A549 (cell line): ENCODE results near the gene RAB40A. TPM values are rescaled to one million over a fixed set of nuclear protein-coding genes. Genes with fewer than 3 reads are reported as not detected.

ENCODE experiments used
- ATAC-seq, 2 experiments: fragments of 200-7000 bp in 1 of 2; fragments of >200 bp in 1 of 2; cut with Nextera tagmentation in 1 of 2; cut with Tn5 transposase in 1 of 2; 3 replicates each; pipeline versions ENCODE4 v1.8.0 to v1.9.1; 2018 to 2020; ENCODE audit warnings: mild to moderate bottlenecking in 1 of 2, moderate library complexity in 1 of 2
- CTCF ChIA-PET: fragments of 300-600 bp; sonication (Branson Sonifier 250); formaldehyde crosslinking; extraction: SDS; loops from one replicate; lab custom pipeline; 2021; ENCODE audit warnings: antibody characterized with exemption, inconsistent platforms; lab: Yijun Ruan, JAX
- POLR2A ChIA-PET: fragments of 350-600 bp; formaldehyde crosslinking; extraction: SDS; loops from one replicate; lab custom pipeline; 2021; ENCODE audit warnings: antibody characterized with exemption, inconsistent platforms; lab: Yijun Ruan, JAX
- DNase-seq, 2 experiments: peaks; one replicate each; pipeline versions ENCODE4 v3.0.0 to v3.0.0-alpha.2; 2011 to 2016; ENCODE audit warnings: low read depth in 1 of 2, low spot score in 1 of 2
- FAIRE-seq: peaks from 2 replicates; lab custom pipeline; 2011; peaks lifted over from hg19 to GRCh38; lab: Jason Lieb, UNC
- H3K27ac ChIP-seq, 2 experiments: fragments of >200 bp; sonication (Bioruptor Twin); formaldehyde crosslinking; 3 replicates each; pipeline ENCODE4 v1.5.1; 2016 to 2017
- H3K4me1 ChIP-seq: fragments of >200 bp; sonication (Bioruptor Twin); formaldehyde crosslinking; 3 replicates; pipeline ENCODE4 v1.6.1; 2016
- H3K4me2 ChIP-seq: fragments of >200 bp; sonication (Bioruptor Twin); formaldehyde crosslinking; 3 replicates; pipeline ENCODE4 v1.6.1; 2016
- H3K4me3 ChIP-seq: fragments of >200 bp; sonication (Bioruptor Twin); formaldehyde crosslinking; 3 replicates; pipeline ENCODE4 v1.5.1; 2016
- H3K9me3 ChIP-seq: fragments of >200 bp; sonication (Bioruptor Twin); formaldehyde crosslinking; 3 replicates; pipeline ENCODE4 v1.6.1; 2016
- CBX2 ChIP-seq: fragments of 200-600 bp; sonication (generic); IDR thresholded peaks from 2 replicates; pipeline ENCODE4 v1.6.1; 2016; ENCODE audit warnings: low read depth, mild to moderate bottlenecking, borderline replicate concordance
- CBX8 ChIP-seq: fragments of 200-600 bp; sonication (generic); IDR thresholded peaks from 2 replicates; pipeline ENCODE4 v1.6.1; 2016
- CEBPB ChIP-seq, 2 experiments: fragments of >200 bp in 1 of 2; sonication (Bioruptor Twin) in 1 of 2; formaldehyde crosslinking in 1 of 2; IDR thresholded peaks; 2 replicates each; pipeline ENCODE4 v1.6.1; 2012 to 2016
- CHD2 ChIP-seq: fragments of 150-350 bp; IDR thresholded peaks from 2 replicates; pipeline ENCODE4 v1.6.1; 2014; ENCODE audit warnings: low read length; ENCODE audit not compliant: partially characterized antibody
- EHF ChIP-seq: fragments of 250-450 bp; sonication (Bioruptor Pico); IDR thresholded peaks from 2 replicates; pipeline ENCODE4 v1.5.0; 2020; ENCODE audit warnings: mild to moderate bottlenecking
- EP300 ChIP-seq, 2 experiments: fragments of >200 bp; sonication (Bioruptor Twin); formaldehyde crosslinking; IDR thresholded peaks; 2 replicates in 1 of 2; 3 replicates in 1 of 2; pipeline ENCODE4 v1.6.1; 2016 to 2017
- ESRRA ChIP-seq: fragments of 150-350 bp; IDR thresholded peaks from 2 replicates; pipeline ENCODE4 v1.6.1; 2014; ENCODE audit warnings: mild to moderate bottlenecking, low read length, borderline replicate concordance
- FOSB ChIP-seq: fragments of 250-450 bp; sonication (Bioruptor Pico); IDR thresholded peaks from 2 replicates; pipeline ENCODE4 v1.5.0; 2020; ENCODE audit warnings: mild to moderate bottlenecking, moderate library complexity
- FOSL2 ChIP-seq, 2 experiments: fragments of 450-650 bp in 1 of 2; fragments of >200 bp in 1 of 2; sonication (Bioruptor Twin) in 1 of 2; formaldehyde crosslinking; IDR thresholded peaks; 2 replicates each; pipeline versions ENCODE4 v1.5.0 to v1.6.1; 2016 to 2020; ENCODE audit warnings: mild to moderate bottlenecking in 1 of 2, moderate library complexity in 1 of 2
- FOXS1 ChIP-seq: fragments of 250-450 bp; sonication (Bioruptor Pico); IDR thresholded peaks from 2 replicates; pipeline ENCODE4 v1.5.0; 2020; ENCODE audit warnings: mild to moderate bottlenecking, moderate library complexity
- GATA3 ChIP-seq: IDR thresholded peaks from 2 replicates; pipeline ENCODE4 v1.6.1; 2012; ENCODE audit warnings: borderline replicate concordance
- HDAC2 ChIP-seq: fragments of 200-600 bp; sonication (generic); IDR thresholded peaks from 2 replicates; pipeline ENCODE4 v1.6.1; 2016
- HOXA7 ChIP-seq: fragments of 250-450 bp; sonication (Bioruptor Pico); IDR thresholded peaks from 2 replicates; pipeline ENCODE4 v1.5.0; 2020; ENCODE audit warnings: mild to moderate bottlenecking, moderate library complexity
- HOXB13 ChIP-seq: fragments of 250-450 bp; sonication (Bioruptor Pico); IDR thresholded peaks from 2 replicates; pipeline ENCODE4 v1.5.0; 2020; ENCODE audit warnings: low read depth, mild to moderate bottlenecking, moderate library complexity
- JUNB ChIP-seq: fragments of >200 bp; sonication (Bioruptor Twin); formaldehyde crosslinking; IDR thresholded peaks from 2 replicates; pipeline ENCODE4 v1.6.1; 2016
- NFE2L2 ChIP-seq: fragments of 150-350 bp; conservative IDR thresholded peaks from 2 replicates; pipeline ENCODE4 v1.6.1; 2014; ENCODE audit warnings: low read length
- NPAS2 ChIP-seq: fragments of 250-450 bp; sonication (Bioruptor Pico); IDR thresholded peaks from 2 replicates; pipeline ENCODE4 v1.8.0; 2022; ENCODE audit warnings: mild to moderate bottlenecking, moderate library complexity, borderline replicate concordance
- PBX3 ChIP-seq: IDR thresholded peaks from 2 replicates; pipeline ENCODE4 v1.6.1; 2012
- POLR2A ChIP-seq: IDR thresholded peaks from 2 replicates; pipeline ENCODE4 v1.6.1; 2012; ENCODE audit warnings: mild to moderate bottlenecking, low read length
- RAD21 ChIP-seq, 2 experiments: fragments of >200 bp in 1 of 2; sonication (Bioruptor Twin) in 1 of 2; formaldehyde crosslinking in 1 of 2; IDR thresholded peaks in 1 of 2; conservative IDR thresholded peaks in 1 of 2; 2 replicates in 1 of 2; 3 replicates in 1 of 2; pipeline ENCODE4 v1.6.1; 2012 to 2018; ENCODE audit warnings: inconsistent platforms in 1 of 2
- RCOR1 ChIP-seq: fragments of 150-350 bp; IDR thresholded peaks from 2 replicates; pipeline ENCODE4 v1.6.1; 2014; ENCODE audit warnings: antibody characterized with exemption, low read length, low read depth
- RFX5 ChIP-seq: fragments of 450-650 bp; IDR thresholded peaks from 2 replicates; pipeline ENCODE4 v1.7.1; 2014; ENCODE audit warnings: antibody characterized with exemption, mild to moderate bottlenecking, moderate library complexity
- SREBF2 ChIP-seq: fragments of 450-650 bp; IDR thresholded peaks from 2 replicates; pipeline ENCODE4 v1.6.1; 2014; ENCODE audit warnings: mild to moderate bottlenecking, moderate library complexity
- TP53 ChIP-seq: fragments of 250-450 bp; sonication (Bioruptor Pico); IDR thresholded peaks from 2 replicates; pipeline ENCODE4 v1.5.0; 2021; ENCODE audit warnings: mild to moderate bottlenecking, moderate library complexity
- ZC3H11A ChIP-seq: fragments of 450-650 bp; IDR thresholded peaks from 2 replicates; pipeline ENCODE4 v1.6.1; 2014; ENCODE audit warnings: antibody characterized with exemption, mild to moderate bottlenecking
- ZFP36 ChIP-seq: fragments of 450-650 bp; IDR thresholded peaks from 2 replicates; pipeline ENCODE4 v1.6.1; 2014; ENCODE audit warnings: borderline replicate concordance; ENCODE audit not compliant: partially characterized antibody
- ZNF302 ChIP-seq: fragments of 250-450 bp; sonication (Bioruptor Pico); IDR thresholded peaks from 2 replicates; pipeline ENCODE4 v1.9.0; 2021; ENCODE audit warnings: inconsistent platforms, mild to moderate bottlenecking, moderate library complexity
- WGBS: methylation state at CpG from one replicate; pipeline ENCODE4 v1.1.6; 2017; ENCODE audit errors: missing lambda C conversion rate; 5-methylcytosine and 5-hydroxymethylcytosine counted together
- polyA plus RNA-seq, 4 experiments: library from polyadenylated mRNA; depleted of rRNA in 3 of 4; stranded (reverse); fragments of >200 nt; fragmentation: RNase III in 1 of 4; extraction: RNeasy Plus Mini Kit Qiagen cat#74134 plus additional on column Dnase treatment in 1 of 4; gene quantifications; 2 replicates in 3 of 4; 3 replicates in 1 of 4; pipeline ENCODE4 v1.2.3, GENCODE V29; 2011 to 2017
- TF ChIP-seq, protein P1 (sequence below): fragments of >200 bp; sonication (Bioruptor Twin); formaldehyde crosslinking; IDR thresholded peaks from 3 replicates; pipeline ENCODE4 v1.6.1; 2016
- TF ChIP-seq, protein P2 (sequence below): fragments of 450-650 bp; IDR thresholded peaks from 2 replicates; pipeline ENCODE4 v1.6.1; 2014; ENCODE audit warnings: antibody characterized with exemption
- TF ChIP-seq, protein P3 (sequence below): fragments of 250-450 bp; sonication (Bioruptor Pico); IDR thresholded peaks from 2 replicates; pipeline ENCODE4 v1.5.0; 2021; ENCODE audit warnings: mild to moderate bottlenecking, moderate library complexity, borderline replicate concordance

The RAB40A gene
- polyA plus RNA-seq, 2 of the 4 experiments (the other 2 are of a cell fraction): 0.03 TPM; not detected in 1

- no peak for DNase-seq
- WGBS: 58% methylated on average over 2 of the region's 2 CpGs
- H3K27ac ChIP-seq: no peak overlapping the region
- TF ChIP-seq, protein P1, sequence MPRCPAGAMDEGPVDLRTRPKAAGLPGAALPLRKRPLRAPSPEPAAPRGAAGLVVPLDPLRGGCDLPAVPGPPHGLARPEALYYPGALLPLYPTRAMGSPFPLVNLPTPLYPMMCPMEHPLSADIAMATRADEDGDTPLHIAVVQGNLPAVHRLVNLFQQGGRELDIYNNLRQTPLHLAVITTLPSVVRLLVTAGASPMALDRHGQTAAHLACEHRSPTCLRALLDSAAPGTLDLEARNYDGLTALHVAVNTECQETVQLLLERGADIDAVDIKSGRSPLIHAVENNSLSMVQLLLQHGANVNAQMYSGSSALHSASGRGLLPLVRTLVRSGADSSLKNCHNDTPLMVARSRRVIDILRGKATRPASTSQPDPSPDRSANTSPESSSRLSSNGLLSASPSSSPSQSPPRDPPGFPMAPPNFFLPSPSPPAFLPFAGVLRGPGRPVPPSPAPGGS: no peak
- TF ChIP-seq HOXB13 (no peak), HDAC2 (no peak), NPAS2 (CRISPR knock-in tag) (no peak), ZNF302 (CRISPR knock-in tag) (no peak), RCOR1 (no peak), RAD21 (conservative IDR thresholded peaks at IDR 0.05 in 1 of 2, IDR thresholded peaks at IDR 0.05 in 1 of 2) (no peak), FOXS1 (CRISPR knock-in tag) (no peak), POLR2A (no peak), ESRRA (no peak), CHD2 (no peak), TP53 (no peak), ZC3H11A (no peak), JUNB (no peak), CBX8 (no peak), FOSL2 (IDR thresholded peaks at IDR 0.05) (no peak), FOSL2 (CRISPR knock-in tag; IDR thresholded peaks at IDR 0.05) (no peak), FOSB (no peak)
- TF ChIP-seq, protein P2, sequence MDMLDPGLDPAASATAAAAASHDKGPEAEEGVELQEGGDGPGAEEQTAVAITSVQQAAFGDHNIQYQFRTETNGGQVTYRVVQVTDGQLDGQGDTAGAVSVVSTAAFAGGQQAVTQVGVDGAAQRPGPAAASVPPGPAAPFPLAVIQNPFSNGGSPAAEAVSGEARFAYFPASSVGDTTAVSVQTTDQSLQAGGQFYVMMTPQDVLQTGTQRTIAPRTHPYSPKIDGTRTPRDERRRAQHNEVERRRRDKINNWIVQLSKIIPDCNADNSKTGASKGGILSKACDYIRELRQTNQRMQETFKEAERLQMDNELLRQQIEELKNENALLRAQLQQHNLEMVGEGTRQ: no peak
- TF ChIP-seq, all 56 proteins: peak for 0
- H3K4me3 ChIP-seq: no peak overlapping the region
- ATAC-seq (no peak), FAIRE-seq (peak; percentile 93)
- no peaks in the 10 kb centered on the region for H3K9me3 ChIP-seq
- H3K4me2 ChIP-seq: no peak overlapping the region
- CTCF ChIA-PET: interaction anchor here (0.8 kb wide), 1 partner anchor 67 kb away, joined by 3 read pairs; no protein-coding TSS in a partner anchor
- POLR2A ChIA-PET: no interaction called here
- no peaks in the 10 kb centered on the region for H3K4me1 ChIP-seq
Measured at GRCh38 chrX:103562801-103563200, 43.5 kb upstream of the RAB40A start.

DNA sequence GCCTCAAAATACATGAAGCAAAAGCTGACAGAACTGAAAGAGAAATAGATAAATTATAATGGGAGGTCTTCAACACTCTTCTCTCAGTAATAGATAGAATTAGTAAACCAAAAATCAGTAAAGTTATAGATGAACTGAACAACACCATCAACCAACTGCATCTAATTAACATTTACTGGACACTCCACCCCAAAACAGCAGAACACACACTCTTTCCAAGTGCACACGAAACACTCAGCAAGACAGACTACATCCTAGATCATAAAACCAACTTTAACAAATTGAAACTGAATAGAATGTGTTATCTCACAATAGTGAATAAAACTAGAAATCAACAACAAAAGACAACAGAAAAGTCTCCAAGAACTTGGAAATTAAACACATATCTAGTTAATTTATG lies 41.0 kb upstream of the RAB40A start:
- no peaks in the 10 kb centered on the region for H3K9me3 ChIP-seq
- CTCF ChIA-PET: interaction anchor here (1.0 kb wide), 1 partner anchor 69 kb away, joined by 3 read pairs; no protein-coding TSS in a partner anchor
- DNase-seq (no peak), FAIRE-seq (peak; percentile 85), ATAC-seq (no peak)
- 30% methylated on average over 1 of the region's 1 CpG for WGBS
- TF ChIP-seq RFX5: no peak
- no peak for TF ChIP-seq HOXA7
- TF ChIP-seq JUNB: no peak
- POLR2A ChIA-PET: no interaction called here
- no peak overlapping the region for H3K27ac ChIP-seq
- H3K4me1 ChIP-seq: no peaks in the 10 kb centered on the region
- no peak overlapping the region for H3K4me2 ChIP-seq
- H3K4me3 ChIP-seq: no peak overlapping the region

DNA sequence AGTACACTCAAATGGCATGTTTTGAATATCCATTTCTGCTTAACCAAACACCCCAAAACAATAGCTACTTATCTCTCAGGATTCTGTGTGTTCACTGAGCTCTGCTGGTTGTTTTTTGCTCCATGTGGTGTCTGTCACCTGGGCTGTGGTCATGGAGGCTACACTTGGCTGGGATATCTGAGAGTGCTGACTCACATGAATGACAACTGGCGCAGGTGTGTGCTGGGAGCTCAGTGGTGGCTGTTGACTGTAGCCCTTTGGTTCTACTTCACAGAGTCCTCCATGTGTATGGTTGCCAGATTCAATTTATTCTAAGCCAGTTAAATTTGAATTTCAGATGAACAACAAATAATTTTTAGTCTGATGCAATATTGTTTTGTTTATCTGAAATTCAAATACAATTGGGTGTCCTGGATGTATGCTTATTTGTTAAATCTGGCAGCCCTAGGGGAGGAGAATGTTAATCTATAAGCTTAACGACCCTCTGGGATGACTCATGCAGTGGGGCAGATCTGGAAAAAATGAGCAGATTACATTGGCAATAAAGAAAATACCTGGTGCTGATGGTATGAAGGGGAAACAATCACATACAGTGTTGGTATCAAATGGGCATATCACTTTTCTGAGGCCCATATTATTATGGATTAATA lies 37.8 kb upstream of the RAB40A start:
- ChIA-PET CTCF (interaction anchor here (1.7 kb wide), 1 partner anchor 24 kb away, joined by 5 read pairs; no protein-coding TSS in a partner anchor), POLR2A (no interaction called here)
- Histone ChIP-seq H3K4me3 (no peak overlapping the region), H3K4me2 (no peak overlapping the region), H3K4me1 (peaks cover 8% of the 10 kb centered on the region; the same call in 2 of the 3 replicates), H3K9me3 (no peaks in the 10 kb centered on the region), H3K27ac (no peak overlapping the region)
- WGBS: 38% methylated on average over 2 of the region's 2 CpGs
- FAIRE-seq (peak; percentile 77), DNase-seq (no peak), ATAC-seq (no peak)
- no peak for TF ChIP-seq ZFP36
- TF ChIP-seq EP300 (IDR thresholded peaks at IDR 0.05): no peak
- no peak for TF ChIP-seq HDAC2
- no peak for TF ChIP-seq CHD2
- TF ChIP-seq PBX3: no peak
- TF ChIP-seq SREBF2: no peak
- TF ChIP-seq NFE2L2: no peak
- no peak for TF ChIP-seq GATA3
- TF ChIP-seq FOSB: no peak
- TF ChIP-seq EHF (CRISPR knock-in tag): no peak
- TF ChIP-seq, protein P3, sequence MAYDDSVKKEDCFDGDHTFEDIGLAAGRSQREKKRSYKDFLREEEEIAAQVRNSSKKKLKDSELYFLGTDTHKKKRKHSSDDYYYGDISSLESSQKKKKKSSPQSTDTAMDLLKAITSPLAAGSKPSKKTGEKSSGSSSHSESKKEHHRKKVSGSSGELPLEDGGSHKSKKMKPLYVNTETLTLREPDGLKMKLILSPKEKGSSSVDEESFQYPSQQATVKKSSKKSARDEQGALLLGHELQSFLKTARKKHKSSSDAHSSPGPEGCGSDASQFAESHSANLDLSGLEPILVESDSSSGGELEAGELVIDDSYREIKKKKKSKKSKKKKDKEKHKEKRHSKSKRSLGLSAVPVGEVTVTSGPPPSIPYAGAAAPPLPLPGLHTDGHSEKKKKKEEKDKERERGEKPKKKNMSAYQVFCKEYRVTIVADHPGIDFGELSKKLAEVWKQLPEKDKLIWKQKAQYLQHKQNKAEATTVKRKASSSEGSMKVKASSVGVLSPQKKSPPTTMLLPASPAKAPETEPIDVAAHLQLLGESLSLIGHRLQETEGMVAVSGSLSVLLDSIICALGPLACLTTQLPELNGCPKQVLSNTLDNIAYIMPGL (CRISPR knock-in tag): no peak
- TF ChIP-seq, protein P2: no peak
- TF ChIP-seq ZC3H11A: no peak
- TF ChIP-seq POLR2A: no peak
- TF ChIP-seq CEBPB (IDR thresholded peaks at IDR 0.05): no peak
- no peak for TF ChIP-seq CBX2
- no peak for TF ChIP-seq RFX5
